GM13977 (cell line): Measurements from ENCODE around the gene ARPP19.

ENCODE experiments used
- DNase-seq: peaks from one replicate; pipeline ENCODE4 v3.0.0; 2012; ENCODE audit warnings: low spot score
- CTCF ChIP-seq: IDR thresholded peaks from 2 replicates; pipeline ENCODE4 v1.5.1; 2012; ENCODE audit warnings: mild to moderate bottlenecking, control low read depth; ENCODE audit not compliant: insufficient read depth; ENCODE audit errors: extremely low read depth, missing control alignments
- in situ Hi-C: fragments of 300-500 bp; cut with MboI; formaldehyde crosslinking; loops from one replicate; pipeline ENCODE4 v1.12.0; 2022; ENCODE audit warnings: low sequenced_read_pairs, low pct_unique_long_range_greater_than_20kb, mixed read lengths, inconsistent platforms; ENCODE audit not compliant: unreplicated experiment

Gene ARPP19, protein sequence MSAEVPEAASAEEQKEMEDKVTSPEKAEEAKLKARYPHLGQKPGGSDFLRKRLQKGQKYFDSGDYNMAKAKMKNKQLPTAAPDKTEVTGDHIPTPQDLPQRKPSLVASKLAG

GRCh38 chr15:52568601-52569585, at the start of gene ARPP19:
ARPP19 (minus strand) TSS chr15:52569030; CDS start chr15:52568892, 138 bp downstream.
- in situ Hi-C loops: no loop called here
- peak; percentile 42 for TF ChIP-seq CTCF
- peak; percentile 90 for DNase-seq

DNA sequence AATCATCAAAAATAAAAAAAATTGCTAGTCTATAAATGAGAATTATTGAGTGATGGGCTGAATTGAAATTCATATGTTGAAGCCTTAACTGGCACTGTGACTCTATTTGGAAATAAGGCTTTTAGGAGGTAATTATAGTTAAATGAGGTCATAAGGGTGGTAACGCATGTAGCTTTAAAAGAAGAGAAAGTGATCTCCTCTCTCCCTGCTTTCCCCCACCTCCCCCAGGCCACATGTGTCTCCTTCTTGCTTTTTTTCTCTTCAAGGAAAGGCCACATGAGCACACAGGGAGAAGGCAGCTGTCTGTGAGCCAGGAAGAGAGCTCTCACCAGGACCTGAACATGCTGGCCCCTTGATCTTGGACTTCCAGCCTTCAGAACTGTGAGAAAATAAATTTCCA, 48.2 kb upstream of the ARPP19 start:
- TF ChIP-seq CTCF: no peak
- in situ Hi-C loops: no loop called here
- no peak for DNase-seq

DNA sequence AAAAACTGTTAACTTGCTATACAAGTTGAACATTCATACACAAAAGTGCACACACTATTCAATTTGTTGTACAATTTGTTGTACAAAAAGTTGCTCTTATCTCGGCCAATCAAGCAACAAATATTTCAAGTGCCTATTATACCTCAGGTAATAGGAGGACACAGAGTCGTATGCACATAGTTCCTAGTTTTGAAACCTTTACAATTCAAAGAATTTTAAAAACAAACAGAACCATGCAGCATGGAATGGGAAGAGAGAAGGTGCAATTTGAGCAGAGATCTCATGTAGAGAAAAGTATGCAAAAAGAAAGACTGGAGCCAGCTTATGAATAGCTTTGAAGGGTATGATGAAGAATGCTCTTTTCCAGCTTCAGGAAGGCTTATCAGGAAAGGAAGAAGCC, 46.5 kb upstream of the ARPP19 start:
- no peak for DNase-seq
- TF ChIP-seq CTCF: no peak
- in situ Hi-C loops: no loop called here

DNA sequence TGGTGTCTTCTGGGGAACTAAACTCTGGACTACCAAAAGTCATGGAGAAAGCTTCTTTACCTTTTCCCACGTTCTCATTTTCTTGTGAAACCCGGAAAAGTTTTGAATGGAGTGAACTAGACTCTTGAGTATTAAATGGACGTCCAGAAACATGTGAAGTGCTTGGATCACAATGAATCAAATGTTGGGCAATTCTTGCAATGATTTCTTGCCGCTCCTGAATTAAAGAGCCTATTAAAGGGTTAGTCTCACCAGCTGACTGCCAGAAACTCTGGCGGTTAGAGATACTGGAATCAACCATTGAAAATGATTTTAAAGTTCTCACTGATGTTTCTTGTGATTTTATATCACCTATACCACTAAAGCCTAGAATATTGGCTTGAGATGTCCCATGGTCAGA, 40.8 kb upstream of the ARPP19 start:
- no peak for TF ChIP-seq CTCF
- no peak for DNase-seq
- in situ Hi-C loops: no loop called here

- in situ Hi-C loops: no loop called here
- DNase-seq: no peak
- no peak for TF ChIP-seq CTCF
Observed at GRCh38 chr15:52584414-52584813, 15.6 kb upstream of the ARPP19 start.

DNA sequence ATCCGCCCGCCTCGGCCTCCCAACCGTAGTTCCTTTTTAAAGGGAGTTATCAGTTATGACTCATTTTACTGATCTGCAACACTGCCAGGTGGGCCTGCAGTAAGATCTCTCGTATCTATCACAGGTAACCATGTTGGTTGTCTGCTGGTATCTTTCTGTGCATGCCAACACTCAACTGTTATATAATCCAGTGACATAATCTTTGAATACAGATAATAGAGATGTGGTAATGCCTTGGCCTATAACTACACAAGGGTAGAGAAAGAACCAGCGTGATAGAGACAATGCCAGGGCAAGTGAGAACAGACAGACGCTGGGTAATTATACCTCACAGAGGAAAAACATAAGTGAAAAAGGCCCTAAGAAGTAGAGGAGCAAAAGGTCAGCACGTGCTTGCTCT, 11.0 kb upstream of the ARPP19 start:
- in situ Hi-C loops: no loop called here
- DNase-seq: no peak
- TF ChIP-seq CTCF: no peak
